Measurements from ENCODE around the gene DNM1. TPM values are rescaled to one million over a fixed set of nuclear protein-coding genes. Genes with fewer than 3 reads are reported as not detected.
A peak's percentile ranks its signal among the peaks of the same experiment; 100 is the strongest.

The DNM1 gene
- total RNA-seq, 4 donors from 2014 or later = 14.5 to 85.8 (median 54.4) TPM

DNA sequence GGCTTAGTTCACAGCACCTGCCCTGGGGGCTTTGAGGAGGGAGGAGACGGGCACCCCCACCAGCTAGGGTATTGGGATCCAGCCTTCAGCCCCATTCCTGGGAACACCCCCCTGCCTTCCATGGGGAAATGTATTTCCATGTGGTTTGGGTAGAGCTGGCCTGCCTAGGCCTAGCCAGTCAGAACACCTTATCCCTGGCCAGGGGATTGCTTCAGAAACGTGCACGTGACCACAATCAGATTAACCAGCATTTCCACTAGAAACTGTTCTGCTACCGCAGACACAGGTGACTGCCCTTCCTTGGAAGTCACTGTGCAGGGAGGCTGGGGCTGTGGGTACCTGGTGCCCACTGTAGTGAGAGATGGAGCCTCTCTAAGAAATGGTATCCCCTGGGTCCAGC, 29.1 kb upstream of the DNM1 start:
- no peaks in the 10 kb centered on the region for H3K9me3 ChIP-seq
- peaks cover 0 to 78% (median 0%) of the 10 kb centered on the region in 3 donors for H3K36me3 ChIP-seq
- no peak for DNase-seq
- no peak overlapping the region for H3K27ac ChIP-seq
- H3K4me1 ChIP-seq = no peaks in the 10 kb centered on the region
- no peak overlapping the region for H3K4me3 ChIP-seq
- TF ChIP-seq POLR2A (IDR thresholded peaks at IDR 0.05) (no peak), CTCF (IDR thresholded peaks at IDR 0.05) (no peak)
- no peaks in the 10 kb centered on the region for H3K27me3 ChIP-seq

DNA sequence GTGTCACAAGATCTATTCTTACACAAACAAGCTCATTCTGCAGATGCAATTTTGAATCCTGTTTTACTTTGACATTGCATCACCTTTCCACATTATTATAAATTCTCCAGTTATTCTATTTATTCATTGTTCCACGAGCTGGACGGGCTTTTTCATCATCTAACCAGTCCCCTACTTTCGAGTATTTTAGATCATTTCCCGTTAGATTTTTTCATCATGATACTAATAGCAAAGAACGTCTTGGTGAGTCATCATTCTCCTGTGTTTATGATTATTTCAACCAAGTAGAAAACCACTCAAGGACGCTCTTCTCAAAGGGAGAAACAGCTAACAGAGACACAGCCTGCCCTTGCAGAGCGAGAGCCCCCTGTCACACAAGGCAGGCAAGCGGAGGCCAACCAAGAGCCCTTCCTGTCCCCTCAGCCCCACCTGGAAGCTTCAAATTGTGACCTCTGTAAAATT, 28.0 kb upstream of the DNM1 start:
- Histone ChIP-seq H3K27me3 (no peaks in the 10 kb centered on the region), H3K4me1 (no peaks in the 10 kb centered on the region), H3K36me3 (peaks cover 0 to 78% (median 0%) of the 10 kb centered on the region in 3 donors), H3K27ac (peak overlapping the region in 2 of 4 donors; percentile 38 to 57), H3K4me3 (no peak overlapping the region), H3K9me3 (no peaks in the 10 kb centered on the region)
- TF ChIP-seq POLR2A (IDR thresholded peaks at IDR 0.05) (no peak), CTCF (IDR thresholded peaks at IDR 0.05) (no peak)
- no peak for DNase-seq

GRCh38 chr9:128175726-128176125, 27.5 kb upstream of the DNM1 start:
- no peaks in the 10 kb centered on the region for H3K27me3 ChIP-seq
- no peak for DNase-seq
- H3K4me1 ChIP-seq = no peaks in the 10 kb centered on the region
- H3K4me3 ChIP-seq = no peak overlapping the region
- TF ChIP-seq POLR2A (IDR thresholded peaks at IDR 0.05) = no peak
- TF ChIP-seq CTCF (IDR thresholded peaks at IDR 0.05) = no peak
- H3K9me3 ChIP-seq = no peaks in the 10 kb centered on the region
- H3K27ac ChIP-seq = peak overlapping the region in 2 of 4 donors; percentile 38 to 57
- H3K36me3 ChIP-seq = peaks cover 0 to 78% (median 0%) of the 10 kb centered on the region in 3 donors

DNA sequence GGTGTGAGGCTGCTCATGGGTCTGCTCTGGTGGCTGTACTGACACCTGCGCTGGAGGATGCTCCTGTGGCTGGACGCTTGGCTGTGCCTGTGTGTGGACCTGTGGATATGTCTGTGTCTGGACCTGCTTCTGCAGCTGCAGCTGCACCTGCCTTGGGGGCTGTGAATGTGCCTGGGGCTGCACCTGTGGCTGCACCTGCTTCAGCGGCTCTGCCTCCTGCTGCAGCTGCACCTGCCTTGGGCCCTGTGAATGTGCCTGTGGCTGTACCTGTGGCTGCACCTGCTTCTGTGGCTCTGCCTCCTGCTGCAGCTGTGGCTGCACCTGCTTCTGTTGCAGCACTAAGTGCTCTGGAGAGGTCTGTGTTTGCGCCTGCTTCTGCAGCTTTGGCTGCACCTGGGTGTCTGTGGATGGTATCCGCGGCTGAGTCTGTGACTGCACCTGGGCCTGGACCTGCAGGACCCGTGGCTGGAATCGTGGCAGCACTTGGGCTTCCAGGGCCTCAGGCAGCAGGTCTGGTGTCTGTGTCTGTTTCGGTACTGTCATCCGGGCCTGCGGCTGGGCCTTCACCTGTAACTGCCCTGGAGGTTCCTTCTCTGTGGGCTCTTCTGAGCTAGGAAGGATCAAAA, 24.3 kb upstream of the DNM1 start:
- Histone ChIP-seq H3K4me3 (no peak overlapping the region), H3K9me3 (no peaks in the 10 kb centered on the region), H3K27me3 (no peaks in the 10 kb centered on the region), H3K36me3 (peaks cover 0 to 85% (median 0%) of the 10 kb centered on the region in 3 donors), H3K4me1 (no peaks in the 10 kb centered on the region), H3K27ac (no peak overlapping the region)
- no peak for DNase-seq
- no peak for TF ChIP-seq CTCF (IDR thresholded peaks at IDR 0.05)
- no peak for TF ChIP-seq POLR2A (IDR thresholded peaks at IDR 0.05)

GRCh38 chr9:128180001-128180400, 23.2 kb upstream of the DNM1 start:
- Histone ChIP-seq H3K36me3 (peaks cover 0 to 86% (median 0%) of the 10 kb centered on the region in 3 donors), H3K4me1 (no peaks in the 10 kb centered on the region), H3K9me3 (no peaks in the 10 kb centered on the region), H3K27me3 (no peaks in the 10 kb centered on the region), H3K4me3 (no peak overlapping the region), H3K27ac (no peak overlapping the region)
- no peak for TF ChIP-seq CTCF (IDR thresholded peaks at IDR 0.05)
- TF ChIP-seq POLR2A (IDR thresholded peaks at IDR 0.05) = no peak
- DNase-seq = no peak
